ENCODE results near the gene NKRF. TPM values are rescaled to one million over a fixed set of nuclear protein-coding genes. Genes with fewer than 3 reads are reported as not detected.

Gene NKRF
- total RNA-seq, 1 donor from 2014 or later: 13.6 TPM

GRCh38 chrX:119624417-119624816 lies 18.2 kb upstream of the NKRF start:
- Mint-ChIP-seq H3K4me3 (no peak overlapping the region), H3K36me3 (ENCODE audit: low read depth) (peaks cover 8% of the 10 kb centered on the region), H3K27me3 (ENCODE audit: low read depth) (no peaks in the 10 kb centered on the region), H3K9me3 (no peaks in the 10 kb centered on the region), H3K4me1 (no peaks in the 10 kb centered on the region), H3K27ac (ENCODE audit: unreplicated experiment) (no peak overlapping the region)
- no peak for DNase-seq (ENCODE audit: low read depth, low spot score)
- TF ChIP-seq CTCF (conservative IDR thresholded peaks at IDR 0.05): no peak

GRCh38 chrX:119622356-119623232 lies 16.4 kb upstream of the NKRF start:
- peaks cover 4% of the 10 kb centered on the region for H3K36me3 Mint-ChIP-seq (ENCODE audit: low read depth)
- H3K4me3 Mint-ChIP-seq: no peak overlapping the region
- no peak for DNase-seq (ENCODE audit: low read depth, low spot score)
- H3K9me3 Mint-ChIP-seq: no peaks in the 10 kb centered on the region
- H3K27me3 Mint-ChIP-seq (ENCODE audit: low read depth): no peaks in the 10 kb centered on the region
- no peak for TF ChIP-seq CTCF (conservative IDR thresholded peaks at IDR 0.05)
- no peak overlapping the region for H3K27ac Mint-ChIP-seq (ENCODE audit: unreplicated experiment)
- H3K4me1 Mint-ChIP-seq: no peaks in the 10 kb centered on the region

GRCh38 chrX:119618439-119618838 lies 12.2 kb upstream of the NKRF start:
- Mint-ChIP-seq H3K27ac (ENCODE audit: unreplicated experiment) (no peak overlapping the region), H3K4me3 (no peak overlapping the region), H3K27me3 (ENCODE audit: low read depth) (no peaks in the 10 kb centered on the region), H3K36me3 (ENCODE audit: low read depth) (no peaks in the 10 kb centered on the region), H3K4me1 (no peaks in the 10 kb centered on the region), H3K9me3 (no peaks in the 10 kb centered on the region)
- no peak for TF ChIP-seq CTCF (conservative IDR thresholded peaks at IDR 0.05)
- no peak for DNase-seq (ENCODE audit: low read depth, low spot score)

GRCh38 chrX:119617517-119618164 lies 11.4 kb upstream of the NKRF start:
- no peak overlapping the region for H3K4me3 Mint-ChIP-seq
- H3K27ac Mint-ChIP-seq (ENCODE audit: unreplicated experiment): no peak overlapping the region
- no peaks in the 10 kb centered on the region for H3K9me3 Mint-ChIP-seq
- no peaks in the 10 kb centered on the region for H3K27me3 Mint-ChIP-seq (ENCODE audit: low read depth)
- no peak for DNase-seq (ENCODE audit: low read depth, low spot score)
- H3K36me3 Mint-ChIP-seq (ENCODE audit: low read depth): no peaks in the 10 kb centered on the region
- H3K4me1 Mint-ChIP-seq: no peaks in the 10 kb centered on the region
- TF ChIP-seq CTCF (conservative IDR thresholded peaks at IDR 0.05): no peak

GRCh38 chrX:119614776-119615175 lies 8.6 kb upstream of the NKRF start:
- Mint-ChIP-seq H3K27me3 (ENCODE audit: low read depth) (no peaks in the 10 kb centered on the region), H3K4me1 (no peaks in the 10 kb centered on the region), H3K4me3 (no peak overlapping the region), H3K36me3 (ENCODE audit: low read depth) (no peaks in the 10 kb centered on the region), H3K27ac (ENCODE audit: unreplicated experiment) (no peak overlapping the region), H3K9me3 (no peaks in the 10 kb centered on the region)
- DNase-seq (ENCODE audit: low read depth, low spot score): no peak
- TF ChIP-seq CTCF (conservative IDR thresholded peaks at IDR 0.05): no peak

Measured in neural crest cell (in vitro differentiated cells).